SJCRH30 (cell line): ENCODE data around the gene LMNA. TPM values are rescaled to one million over a fixed set of nuclear protein-coding genes. Genes with fewer than 3 reads are reported as not detected.
"Not testable (repeated sequence)": the region's sequence is repeated elsewhere in the genome, so short reads cannot be mapped to it uniquely, and the experiment has no call there.

Experiments used
- DNase-seq, 2 experiments: peaks; one replicate each; pipeline ENCODE4 v3.0.0-alpha.2; 2015 to 2020
- H3K27ac ChIP-seq: fragments of 250-450 bp; sonication (Bioruptor Pico); 2 replicates; pipeline ENCODE4 v1.5.1; 2020; ENCODE audit warnings: mild to moderate bottlenecking, moderate library complexity
- H3K27me3 ChIP-seq: fragments of 250-450 bp; sonication (Bioruptor Pico); 2 replicates; pipeline ENCODE4 v1.5.1; 2020; ENCODE audit warnings: mild to moderate bottlenecking, moderate library complexity
- H3K36me3 ChIP-seq: fragments of 250-450 bp; sonication (Bioruptor Pico); 2 replicates; pipeline ENCODE4 v1.5.1; 2020; ENCODE audit warnings: mild to moderate bottlenecking, moderate library complexity
- H3K4me1 ChIP-seq: fragments of 250-450 bp; sonication (Bioruptor Pico); 2 replicates; pipeline ENCODE4 v1.5.1; 2020; ENCODE audit warnings: mild to moderate bottlenecking, moderate library complexity
- H3K4me3 ChIP-seq: fragments of 250-450 bp; sonication (Bioruptor Pico); 2 replicates; pipeline ENCODE4 v1.5.1; 2020; ENCODE audit warnings: mild to moderate bottlenecking, moderate library complexity
- H3K9me3 ChIP-seq: fragments of 250-450 bp; sonication (Bioruptor Pico); replicated peaks from 2 replicates; pipeline ENCODE4 v1.5.1; 2020; ENCODE audit warnings: mild to moderate bottlenecking, moderate library complexity
- total RNA-seq: library from RNA; depleted of rRNA; stranded (reverse); fragments of >200 nt; shearing (Covaris generic); gene quantifications from 2 replicates; pipeline ENCODE4 v1.2.3, GENCODE V29; 2014; rRNA removed

Gene LMNA
- total RNA-seq, 1 experiment from 2014 or later = 113 TPM

- H3K27ac ChIP-seq, H3K4me1 ChIP-seq, H3K4me3 ChIP-seq, H3K27me3 ChIP-seq, H3K36me3 ChIP-seq, DNase-seq, H3K9me3 ChIP-seq: not testable (repeated sequence)
Measured at GRCh38 chr1:156186347-156187177, 72.1 kb downstream of the LMNA start.

Other genes starting within 250 kb of the LMNA start
- gene RIT1, start 203.4 kb upstream of the LMNA start, total RNA-seq = 19.4 and 26.0 TPM in 2 replicates
- gene KHDC4, start 180.3 kb upstream of the LMNA start, total RNA-seq = 36.4 and 52.1 TPM in 2 replicates
- 0.08 TPM in 1 of 2 replicates, not detected in the other for gene RXFP4, start 173.1 kb upstream of the LMNA start, total RNA-seq
- 152 and 167 TPM in 2 replicates for gene ARHGEF2, start 136.2 kb upstream of the LMNA start, total RNA-seq
- 170 and 183 TPM in 2 replicates for gene SSR2, start 93.8 kb upstream of the LMNA start, total RNA-seq
- 34.4 and 36.5 TPM in 2 replicates for gene UBQLN4, start 60.9 kb upstream of the LMNA start, total RNA-seq
- 24.8 and 33.3 TPM in 2 replicates for gene LAMTOR2, start 59.9 kb upstream of the LMNA start, total RNA-seq
- gene RAB25, start 53.6 kb upstream of the LMNA start, total RNA-seq = not detected in 2 replicates
- gene MEX3A, start 32.2 kb upstream of the LMNA start, total RNA-seq = 21.8 and 22.3 TPM in 2 replicates
- 1.2 and 2.1 TPM in 2 replicates for gene SEMA4A, start 38.9 kb downstream of the LMNA start, total RNA-seq
- 12.3 and 12.9 TPM in 2 replicates for gene SLC25A44, start 79.4 kb downstream of the LMNA start, total RNA-seq
- 59.7 and 63.5 TPM in 2 replicates for gene PMF1, start 98.3 kb downstream of the LMNA start, total RNA-seq
- gene BGLAP, start 127.5 kb downstream of the LMNA start, total RNA-seq = 0.18 and 0.38 TPM in 2 replicates
- gene PAQR6, start 133.3 kb downstream of the LMNA start, total RNA-seq = 1.2 and 1.7 TPM in 2 replicates
- gene SMG5, start 168.1 kb downstream of the LMNA start, total RNA-seq = 70.3 and 74.2 TPM in 2 replicates
- gene TMEM79, start 169.6 kb downstream of the LMNA start, total RNA-seq = 2.6 and 2.7 TPM in 2 replicates
- gene GLMP, start 181.0 kb downstream of the LMNA start, total RNA-seq = 4.7 and 6.1 TPM in 2 replicates
- gene VHLL, start 184.6 kb downstream of the LMNA start, total RNA-seq = 0.63 TPM in 1 of 2 replicates, not detected in the other
- gene CCT3, start 223.6 kb downstream of the LMNA start, total RNA-seq = 313 and 324 TPM in 2 replicates
- gene TSACC, start 223.8 kb downstream of the LMNA start, total RNA-seq = 0.36 TPM in 1 of 2 replicates, not detected in the other